OCI-LY7 (cell line): ENCODE measurements around the gene C10orf53.

Source experiments
- EZH2phosphoT487 ChIP-seq: fragments of 200-600 bp; sonication (generic); IDR thresholded peaks from 2 replicates; pipeline ENCODE4 v1.6.1; 2018; ENCODE audit warnings: low read depth, borderline replicate concordance, mild to moderate bottlenecking, mixed run types, antibody characterized with exemption, low read length, moderate library complexity, mixed read lengths
- TF ChIP-seq, protein P1 (sequence below): fragments of 200-600 bp; sonication (generic); conservative IDR thresholded peaks from 2 replicates; pipeline ENCODE4 v1.5.1; 2014; ENCODE audit warnings: mild to moderate bottlenecking, antibody characterized with exemption, low read length, moderate library complexity, mixed read lengths

DNA sequence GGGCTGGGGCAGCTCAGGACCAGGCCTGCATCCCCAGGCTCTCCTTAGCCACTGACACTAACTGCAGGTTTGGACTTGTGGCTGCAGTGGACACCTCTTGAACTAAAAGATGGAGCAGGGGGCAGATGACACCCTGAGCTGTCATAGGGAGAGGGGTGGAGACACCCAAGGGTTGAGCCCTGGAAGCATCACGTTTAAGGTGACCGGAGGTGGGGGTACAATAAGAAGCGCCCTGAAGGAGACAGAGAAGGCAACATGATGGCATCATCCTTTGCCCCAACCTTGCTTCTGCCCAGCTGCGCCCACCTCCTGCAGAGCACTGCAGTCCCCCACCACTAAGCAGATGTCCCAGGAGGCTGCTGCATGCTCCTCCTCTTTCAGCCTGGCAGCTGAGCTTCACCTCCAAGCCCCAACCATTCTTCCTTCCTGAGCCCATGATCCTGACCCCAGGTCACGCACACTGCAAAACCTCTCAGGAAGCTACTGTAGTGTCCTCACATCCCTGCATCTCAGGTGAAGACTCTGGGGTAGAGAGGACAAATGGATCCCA is 57.2 kb downstream of the C10orf53 start:
- TF ChIP-seq, protein P1, sequence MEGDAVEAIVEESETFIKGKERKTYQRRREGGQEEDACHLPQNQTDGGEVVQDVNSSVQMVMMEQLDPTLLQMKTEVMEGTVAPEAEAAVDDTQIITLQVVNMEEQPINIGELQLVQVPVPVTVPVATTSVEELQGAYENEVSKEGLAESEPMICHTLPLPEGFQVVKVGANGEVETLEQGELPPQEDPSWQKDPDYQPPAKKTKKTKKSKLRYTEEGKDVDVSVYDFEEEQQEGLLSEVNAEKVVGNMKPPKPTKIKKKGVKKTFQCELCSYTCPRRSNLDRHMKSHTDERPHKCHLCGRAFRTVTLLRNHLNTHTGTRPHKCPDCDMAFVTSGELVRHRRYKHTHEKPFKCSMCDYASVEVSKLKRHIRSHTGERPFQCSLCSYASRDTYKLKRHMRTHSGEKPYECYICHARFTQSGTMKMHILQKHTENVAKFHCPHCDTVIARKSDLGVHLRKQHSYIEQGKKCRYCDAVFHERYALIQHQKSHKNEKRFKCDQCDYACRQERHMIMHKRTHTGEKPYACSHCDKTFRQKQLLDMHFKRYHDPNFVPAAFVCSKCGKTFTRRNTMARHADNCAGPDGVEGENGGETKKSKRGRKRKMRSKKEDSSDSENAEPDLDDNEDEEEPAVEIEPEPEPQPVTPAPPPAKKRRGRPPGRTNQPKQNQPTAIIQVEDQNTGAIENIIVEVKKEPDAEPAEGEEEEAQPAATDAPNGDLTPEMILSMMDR, result no peak
- TF ChIP-seq EZH2phosphoT487, result no peak
